Measurements from ENCODE around the gene F5. TPM values are rescaled to one million over a fixed set of nuclear protein-coding genes. Genes with fewer than 3 reads are reported as not detected.
A peak's percentile ranks its signal among the peaks of the same experiment; 100 is the strongest.

F5 gene
- total and polyA plus RNA-seq, 2 of the 13 experiments (the other 11 are each of a cell fraction or from before 2014, with no cell fraction given), result 38.3 to 64.0 TPM

- TF ChIP-seq SNAPC4 (CRISPR knock-in tag; IDR thresholded peaks at IDR 0.05) (peak; percentile 75), RXRB (CRISPR knock-in tag; IDR thresholded peaks at IDR 0.05; ENCODE audit: borderline replicate concordance) (peak; percentile 78), PRMT3 (CRISPR knock-in tag; IDR thresholded peaks at IDR 0.05; ENCODE audit: borderline replicate concordance, low read depth) (0 out of 2 replicates have a peak, but pooled peaks have one; percentile 57), KLF11 (CRISPR knock-in tag; IDR thresholded peaks at IDR 0.05) (no peak), PAWR (CRISPR knock-in tag; IDR thresholded peaks at IDR 0.05; ENCODE audit: borderline replicate concordance) (no peak), CEBPG (CRISPR knock-in tag; IDR thresholded peaks at IDR 0.05) (peak; percentile 71), FOSL2 (CRISPR knock-in tag; IDR thresholded peaks at IDR 0.05) (peak; percentile 44; the same call in 1 of the 2 replicates), NFYB (CRISPR knock-in tag; IDR thresholded peaks at IDR 0.05) (0 out of 2 replicates have a peak, but pooled peaks have one; percentile 18), MLX (CRISPR knock-in tag; IDR thresholded peaks at IDR 0.05) (peak; percentile 50; the same call in 1 of the 2 replicates), IRF2 (CRISPR knock-in tag; IDR thresholded peaks at IDR 0.05) (peak; percentile 15; the same call in 1 of the 2 replicates), ZNF629 (CRISPR knock-in tag; conservative IDR thresholded peaks at IDR 0.05) (0 out of 2 replicates have a peak, but pooled peaks have one; percentile 12), ZNF572 (CRISPR knock-in tag; IDR thresholded peaks at IDR 0.05) (no peak), ZNF788 (CRISPR knock-in tag; IDR thresholded peaks at IDR 0.05; ENCODE audit: borderline replicate concordance) (peak; percentile 59; the same call in 1 of the 2 replicates), POLR2G (IDR thresholded peaks at IDR 0.05; ENCODE audit: low read depth, low read length) (0 out of 2 replicates have a peak, but pooled peaks have one; percentile 33), ZSCAN5A (CRISPR knock-in tag; IDR thresholded peaks at IDR 0.05; ENCODE audit: borderline replicate concordance) (0 out of 2 replicates have a peak, but pooled peaks have one; percentile 25), ARID4A (CRISPR knock-in tag; IDR thresholded peaks at IDR 0.05; ENCODE audit: borderline replicate concordance) (peak; percentile 26; the same call in 1 of the 2 replicates), TRIM24 (CRISPR knock-in tag; IDR thresholded peaks at IDR 0.05) (0 out of 2 replicates have a peak, but pooled peaks have one; percentile 26)
Measured at GRCh38 chr1:169484683-169485430, 101.4 kb downstream of the F5 start (continued).

All from HepG2 (cell line).